DMS53 (cell line): ENCODE results near the gene TMEM8B.

ENCODE experiments used
- DNase-seq: peaks from one replicate; lab custom pipeline; 2025; lab: John Stamatoyannopoulos, UW

TMEM8B gene

DNA sequence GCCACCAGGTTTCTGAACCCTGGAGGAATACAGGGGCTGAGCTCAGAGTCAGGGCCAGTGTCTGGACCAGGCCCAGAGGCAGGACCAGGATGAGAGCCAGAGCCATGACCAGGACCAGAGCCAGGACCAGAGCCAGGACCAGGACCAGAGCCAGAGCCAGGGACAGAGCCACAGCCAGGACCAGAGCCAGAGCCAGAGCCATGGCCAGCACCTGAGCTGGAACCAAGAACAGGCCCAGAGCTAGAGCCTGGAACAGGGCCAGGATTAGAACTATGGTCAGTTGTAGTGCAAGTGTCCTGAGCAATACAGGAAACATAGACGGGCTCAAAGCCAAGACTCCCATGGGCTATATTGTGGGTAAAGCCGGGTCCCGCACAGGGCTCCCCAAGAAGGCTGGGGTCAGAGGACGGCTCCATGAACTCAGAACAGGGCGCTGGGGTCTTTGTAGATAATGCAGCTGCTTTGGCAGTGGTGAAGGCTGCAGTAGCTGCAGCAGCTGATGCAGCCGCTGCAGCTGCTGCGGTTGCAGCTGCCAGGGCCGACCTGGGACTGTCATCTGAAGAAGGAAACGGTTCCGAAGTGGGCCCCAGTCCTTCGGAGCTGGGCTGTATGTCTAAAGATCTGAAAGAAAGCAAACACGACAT, 17.5 kb upstream of the TMEM8B start:
- peak; percentile 62 for DNase-seq

DNA sequence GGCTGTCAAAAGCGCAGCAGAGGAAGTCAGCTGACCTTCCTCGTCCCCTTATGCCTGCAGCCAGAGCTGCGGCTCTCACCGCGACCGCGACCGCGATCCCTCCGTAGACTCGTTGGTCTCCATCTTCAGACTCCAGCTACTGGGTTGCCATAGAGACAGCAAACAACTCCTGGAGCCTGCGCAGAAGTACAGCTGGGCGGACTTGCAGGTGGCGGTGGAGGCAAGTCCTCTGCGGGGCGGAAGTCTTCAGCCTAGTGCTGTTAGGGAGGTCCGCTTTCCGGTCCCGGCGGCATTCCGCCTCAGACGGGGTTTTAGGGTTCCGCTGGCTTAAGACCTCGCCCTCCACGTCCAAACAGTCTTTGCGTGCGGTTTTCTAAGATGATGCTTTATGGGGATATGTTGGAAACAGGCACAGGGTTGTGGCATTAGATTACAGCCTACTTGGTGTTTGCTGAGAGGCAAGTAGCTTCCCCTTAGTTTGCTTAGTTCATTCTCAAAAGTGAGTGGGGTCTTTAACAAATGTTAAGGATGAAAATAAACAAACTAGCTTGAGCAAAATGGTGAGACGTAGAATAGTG, 16.9 kb upstream of the TMEM8B start, which contains the start of gene SPAG8:
Gene SPAG8 (minus strand): TSS at position 238 of the 578 bp plus-strand sequence. CDS start 115 bp downstream, at position 123.
- DNase-seq: peak; percentile 97

DNA sequence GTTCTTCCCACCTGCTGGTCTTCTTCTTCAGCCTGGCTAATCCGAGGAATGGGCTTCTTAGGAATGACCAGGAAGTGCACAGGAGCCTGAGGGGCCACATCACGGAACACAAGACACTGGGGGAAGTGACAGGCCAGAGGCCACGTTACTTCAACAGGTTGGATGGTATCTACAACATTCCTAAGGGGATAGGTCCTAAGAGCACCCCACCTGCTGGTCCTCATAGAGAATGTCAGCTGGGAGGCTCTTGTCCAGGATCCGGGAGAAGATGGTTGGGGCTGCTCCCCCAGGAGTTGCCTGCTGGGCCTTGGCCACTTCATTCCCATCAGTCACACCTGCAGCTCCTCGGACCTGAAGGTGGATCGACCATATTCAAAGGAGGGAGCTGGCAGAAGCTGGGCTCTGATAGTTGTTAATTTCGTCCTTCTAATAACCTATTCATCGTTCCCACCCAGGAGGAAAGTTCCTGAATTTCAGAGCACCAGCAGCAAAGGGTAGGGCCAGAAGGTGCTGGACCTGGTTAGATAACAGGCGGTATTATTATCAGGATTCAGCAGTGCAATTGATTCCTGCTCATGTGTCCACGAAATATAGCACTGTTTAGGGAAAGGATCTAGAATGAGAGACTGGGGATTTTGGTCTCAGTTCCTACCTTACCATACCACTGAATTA, 15.5 kb upstream of the TMEM8B start:
- peak; percentile 63 for DNase-seq

DNA sequence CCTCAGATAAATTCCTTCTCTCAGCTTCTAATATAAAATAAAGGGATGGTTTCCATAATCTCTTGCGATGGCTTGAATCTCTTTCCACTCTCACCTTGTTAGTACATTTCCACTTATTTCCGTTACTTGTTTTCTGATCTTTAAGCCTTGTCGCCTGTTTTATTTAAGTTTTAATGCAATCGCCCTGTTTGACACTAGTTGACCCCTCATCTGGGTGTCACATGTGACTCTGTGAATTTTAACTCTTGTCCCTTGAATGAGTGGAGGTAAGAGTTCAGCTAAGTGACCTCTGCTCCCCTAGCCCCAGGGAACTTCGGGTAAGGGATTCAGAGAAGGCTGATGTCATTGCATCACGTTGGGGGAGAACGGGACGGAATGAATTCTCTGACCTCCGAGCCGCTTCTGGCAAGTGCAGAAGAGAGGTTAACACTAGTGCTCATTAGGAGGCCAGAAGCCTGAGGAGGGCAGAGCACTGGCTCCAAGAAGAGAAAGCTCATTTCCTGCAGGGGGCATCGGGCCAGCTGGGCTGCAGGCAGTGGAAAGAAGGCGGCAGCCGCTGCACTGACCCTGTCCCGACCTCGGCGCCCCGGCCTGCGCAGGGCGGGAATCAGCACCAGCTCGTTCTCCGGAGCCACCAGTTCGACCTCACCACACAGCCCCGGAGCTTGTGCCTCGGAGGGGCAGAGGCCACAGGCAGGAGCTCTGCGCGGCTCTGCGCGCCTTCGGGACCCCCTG, 14.8 kb upstream of the TMEM8B start:
- peak; percentile 72 for DNase-seq

DNA sequence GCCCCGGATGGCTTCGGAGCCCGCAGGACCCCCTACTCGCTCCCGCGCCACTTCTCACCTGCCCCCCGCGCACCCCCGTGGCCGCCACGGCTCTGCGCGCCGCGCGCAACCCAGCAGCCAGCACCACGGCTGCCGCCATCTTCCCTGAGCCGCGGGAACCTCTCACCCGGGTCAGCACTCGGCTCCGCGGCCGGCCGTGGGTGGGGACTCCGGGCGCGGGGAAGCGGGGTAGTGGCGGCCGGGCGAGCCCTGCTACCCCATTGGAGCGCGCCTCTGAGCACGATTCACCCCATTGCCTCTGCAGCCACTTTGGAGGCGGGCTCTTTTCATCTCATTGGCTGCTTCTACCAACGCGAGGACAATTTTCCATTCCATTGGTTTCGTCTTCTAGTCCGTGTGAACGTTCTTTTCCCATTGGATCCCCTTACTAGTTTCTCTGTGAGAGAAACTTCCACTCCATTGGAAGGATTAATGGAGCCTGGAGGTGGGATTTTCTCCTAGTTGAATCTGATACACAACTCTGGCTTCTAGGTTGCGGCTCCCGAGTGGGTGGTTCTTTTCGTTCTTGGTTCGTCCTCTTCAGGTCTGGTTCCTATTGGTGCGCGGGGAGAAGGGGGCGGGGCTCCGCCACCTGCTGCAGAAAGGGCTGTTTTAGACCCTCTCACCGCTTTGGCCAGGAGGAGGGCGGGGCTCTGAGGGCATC, 14.0 kb upstream of the TMEM8B start, which contains the start of gene HINT2:
Gene HINT2 (minus strand): TSS at position 202 of the 703 bp plus-strand sequence. CDS start 63 bp downstream, at position 139.
- DNase-seq: peak; percentile 98

DNA sequence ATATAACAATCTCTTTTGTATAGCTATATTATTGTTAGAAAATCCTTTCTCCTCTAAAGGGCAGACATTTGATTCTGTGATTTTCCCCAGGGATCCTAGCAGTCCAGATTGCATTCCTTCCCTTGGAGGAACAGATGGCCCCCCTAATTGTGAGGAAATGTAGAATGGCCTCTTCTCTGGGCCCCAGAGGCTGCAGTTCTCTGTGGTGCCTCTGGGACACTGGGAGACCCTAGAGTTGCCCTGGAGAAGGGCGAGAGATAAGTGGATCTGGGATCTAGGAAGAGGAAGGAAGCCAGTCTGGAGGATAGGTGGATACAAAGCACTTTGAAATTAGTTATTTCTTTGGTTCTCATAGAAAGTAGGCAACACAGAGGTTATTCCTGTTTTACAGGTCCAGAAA, 12.3 kb upstream of the TMEM8B start:
- DNase-seq: peak; percentile 33

DNA sequence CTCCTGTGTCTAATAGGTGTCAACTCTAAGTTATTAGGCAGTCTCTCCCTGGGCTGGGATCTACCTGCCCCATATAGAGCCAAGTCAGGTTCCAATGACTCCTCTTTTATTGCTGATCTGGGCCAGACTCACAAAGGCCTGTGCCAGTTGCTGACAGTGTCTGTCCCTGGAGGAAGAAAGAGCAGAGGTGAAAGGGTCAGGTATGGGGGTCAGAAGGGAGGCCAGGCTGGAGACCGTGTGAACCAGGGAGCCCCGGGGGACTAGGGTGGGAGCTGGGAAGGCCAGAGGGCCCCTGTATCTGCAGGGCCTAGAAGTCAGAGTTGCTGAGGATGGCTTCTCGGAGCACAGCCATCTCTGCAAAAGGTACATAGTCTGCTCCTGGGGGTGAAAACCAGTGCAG, 10.7 kb upstream of the TMEM8B start:
- DNase-seq: no peak

DNA sequence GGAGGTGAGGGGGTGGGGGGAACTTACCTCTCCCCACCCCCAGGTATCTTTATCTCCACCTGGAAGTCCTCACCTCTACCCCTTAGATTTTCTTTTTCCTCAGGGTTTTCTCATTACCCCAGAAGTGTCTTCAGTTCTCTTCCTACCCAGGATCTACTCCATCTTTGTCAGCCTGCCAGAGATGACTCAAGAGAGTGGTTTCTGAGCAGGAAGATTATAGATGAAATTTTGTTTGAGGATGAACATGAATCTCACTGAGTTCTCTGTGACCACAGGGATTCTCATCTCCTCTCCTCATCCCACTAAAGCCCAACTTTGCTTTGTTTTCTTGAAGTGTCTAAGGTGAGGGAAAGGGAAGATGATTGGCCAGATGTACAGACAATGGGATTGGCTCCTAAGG, 9.0 kb upstream of the TMEM8B start:
- DNase-seq: no peak

DNA sequence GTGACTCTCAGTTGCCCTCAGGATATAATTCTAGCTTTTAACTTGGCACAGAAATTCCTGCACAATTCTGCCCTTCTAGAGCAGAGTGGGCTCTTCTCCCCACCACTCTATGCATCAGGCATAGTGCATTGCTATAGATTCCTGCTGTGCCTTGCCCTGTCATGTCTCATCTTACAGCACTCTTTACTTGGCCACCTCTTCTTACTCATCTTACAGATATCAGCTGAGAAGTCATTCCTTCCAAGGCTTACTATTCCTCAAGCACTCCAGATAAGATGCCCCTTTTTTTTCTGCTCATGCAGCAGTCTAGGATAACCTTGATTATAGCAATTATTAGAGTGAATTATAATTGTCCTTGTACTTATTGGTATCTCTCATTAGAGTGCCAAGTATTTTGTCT, 6.1 kb upstream of the TMEM8B start:
- DNase-seq: no peak

DNA sequence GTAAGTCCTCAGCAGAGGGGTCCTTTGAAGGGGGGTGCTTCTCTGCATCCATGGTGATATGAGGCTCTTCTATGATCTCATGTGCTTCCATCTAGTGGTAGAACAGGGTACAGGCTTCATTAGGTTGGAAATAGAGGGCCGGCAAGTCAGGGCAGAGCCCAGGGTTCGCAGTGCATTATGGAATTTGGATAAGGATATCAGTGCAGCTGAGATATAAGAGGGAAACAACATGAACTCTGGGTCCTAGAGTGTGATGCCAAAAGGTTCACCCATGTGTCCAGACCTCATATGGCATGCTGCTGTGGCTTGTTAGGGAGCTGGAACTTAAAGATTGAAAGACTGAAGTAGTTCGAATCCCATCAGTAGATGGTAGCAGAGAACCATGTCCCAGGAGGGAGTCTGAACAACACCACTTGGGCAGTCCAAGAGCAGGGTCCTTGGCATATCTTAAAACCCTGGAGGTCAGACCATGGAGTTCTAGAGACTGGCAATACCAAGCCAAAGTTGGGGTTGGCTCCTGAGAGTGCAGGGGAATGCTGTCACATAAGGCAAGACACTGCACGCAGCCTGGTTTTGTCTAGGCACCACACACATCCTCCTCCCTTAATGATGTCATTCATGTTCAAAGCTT, 2.8 kb upstream of the TMEM8B start:
- DNase-seq: peak; percentile 70

DNA sequence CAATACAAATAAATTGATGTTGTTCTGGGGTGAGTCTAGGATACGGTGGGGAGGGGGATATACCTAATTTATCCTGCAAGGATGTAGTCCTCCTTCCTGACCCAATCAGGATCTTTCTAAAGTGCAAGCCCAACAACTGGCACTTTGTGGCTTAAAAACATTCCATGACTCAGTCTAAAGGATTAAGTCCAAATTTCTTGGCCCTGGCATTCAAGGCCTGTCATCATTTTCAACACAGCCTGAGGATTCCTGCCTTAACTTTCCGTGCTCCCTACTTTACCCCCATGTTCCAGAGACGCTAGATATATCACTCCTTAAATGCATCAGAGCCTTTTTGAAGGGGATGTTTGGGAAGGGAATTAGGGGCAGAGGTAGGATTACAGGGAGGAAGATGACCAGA, 1.5 kb upstream of the TMEM8B start:
- DNase-seq: no peak

DNA sequence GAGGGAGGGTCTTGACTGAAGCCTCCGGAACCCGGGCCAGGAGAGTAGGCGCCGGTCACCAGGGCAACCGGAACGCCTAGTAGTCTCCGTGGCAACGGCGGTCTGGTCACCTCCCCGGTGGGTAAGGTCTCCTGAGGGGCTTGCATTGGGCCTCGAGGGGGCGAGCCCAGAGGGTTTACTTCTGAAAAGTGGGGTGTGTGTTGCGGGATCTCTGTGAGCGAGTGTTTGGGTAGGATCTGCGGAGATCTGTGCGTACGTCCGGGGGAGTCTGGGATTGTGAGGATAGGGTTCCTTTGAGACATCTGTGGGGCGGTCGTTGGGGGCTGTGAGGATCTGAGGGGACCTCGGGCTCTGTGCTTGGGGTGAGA, 328 bp upstream of the TMEM8B start, which contains the start of gene FAM221B:
Gene FAM221B (minus strand): TSS at position 17 of the 368 bp plus-strand sequence. CDS start 2,571 bp downstream, outside the sequence.
- DNase-seq: peak; percentile 59

DNA sequence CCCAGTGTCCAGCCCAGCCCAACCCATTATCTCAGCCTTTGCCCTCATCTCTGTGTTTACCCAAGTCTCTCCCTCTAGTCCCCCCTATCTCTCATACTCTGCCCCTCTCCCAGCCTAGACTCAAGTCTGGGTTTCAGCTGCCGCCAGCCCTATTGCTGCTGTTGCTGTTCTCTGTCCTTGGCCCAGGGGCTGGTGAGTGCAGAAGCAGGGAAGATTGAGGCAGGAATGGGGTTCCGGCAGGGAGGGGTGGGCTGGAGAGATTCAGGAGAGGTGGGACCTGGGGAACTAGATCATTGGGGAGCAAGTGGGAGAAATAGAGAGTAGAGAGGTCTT, 702 bp downstream of the TMEM8B start:
- no peak for DNase-seq

DNA sequence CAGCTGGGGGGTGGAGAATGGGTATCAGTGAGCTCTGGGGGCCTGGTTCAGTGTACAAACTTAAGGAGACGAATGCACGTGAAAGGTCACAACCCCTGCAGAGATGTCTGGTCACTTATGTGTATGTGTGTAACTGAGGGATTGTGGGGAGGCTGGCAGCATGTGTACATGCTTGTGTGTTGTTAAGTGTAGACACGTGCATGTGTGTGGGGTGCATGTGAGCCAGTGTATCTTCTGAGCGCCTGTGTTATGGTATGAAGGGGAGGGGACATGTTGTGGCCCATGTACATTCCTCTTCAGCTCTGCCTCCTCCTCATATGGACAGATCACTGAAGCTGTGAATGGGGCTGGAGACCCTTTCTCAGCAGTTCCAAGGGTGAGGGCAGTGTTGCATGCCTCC, 2.0 kb downstream of the TMEM8B start:
- DNase-seq: no peak

DNA sequence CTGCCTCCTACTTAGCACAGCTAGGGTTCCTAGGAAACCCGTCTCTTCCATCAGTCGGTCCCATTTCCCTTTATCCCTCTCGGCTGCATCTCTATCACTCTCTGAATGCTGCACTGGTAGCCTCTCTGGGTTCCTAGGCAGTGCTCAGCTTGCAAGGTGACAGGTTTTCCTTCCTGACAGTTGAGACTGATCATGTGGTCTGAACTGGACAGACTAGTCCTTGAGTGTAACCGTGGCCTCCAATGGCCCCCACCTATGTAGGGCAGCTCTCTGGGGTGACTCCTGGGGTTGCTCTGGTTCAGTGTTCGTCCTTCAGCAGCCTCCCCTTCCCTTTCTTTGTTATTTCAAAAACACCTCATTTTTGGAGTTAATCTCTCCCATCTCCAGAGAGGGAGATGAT, 3.8 kb downstream of the TMEM8B start:
- DNase-seq: peak; percentile 42

DNA sequence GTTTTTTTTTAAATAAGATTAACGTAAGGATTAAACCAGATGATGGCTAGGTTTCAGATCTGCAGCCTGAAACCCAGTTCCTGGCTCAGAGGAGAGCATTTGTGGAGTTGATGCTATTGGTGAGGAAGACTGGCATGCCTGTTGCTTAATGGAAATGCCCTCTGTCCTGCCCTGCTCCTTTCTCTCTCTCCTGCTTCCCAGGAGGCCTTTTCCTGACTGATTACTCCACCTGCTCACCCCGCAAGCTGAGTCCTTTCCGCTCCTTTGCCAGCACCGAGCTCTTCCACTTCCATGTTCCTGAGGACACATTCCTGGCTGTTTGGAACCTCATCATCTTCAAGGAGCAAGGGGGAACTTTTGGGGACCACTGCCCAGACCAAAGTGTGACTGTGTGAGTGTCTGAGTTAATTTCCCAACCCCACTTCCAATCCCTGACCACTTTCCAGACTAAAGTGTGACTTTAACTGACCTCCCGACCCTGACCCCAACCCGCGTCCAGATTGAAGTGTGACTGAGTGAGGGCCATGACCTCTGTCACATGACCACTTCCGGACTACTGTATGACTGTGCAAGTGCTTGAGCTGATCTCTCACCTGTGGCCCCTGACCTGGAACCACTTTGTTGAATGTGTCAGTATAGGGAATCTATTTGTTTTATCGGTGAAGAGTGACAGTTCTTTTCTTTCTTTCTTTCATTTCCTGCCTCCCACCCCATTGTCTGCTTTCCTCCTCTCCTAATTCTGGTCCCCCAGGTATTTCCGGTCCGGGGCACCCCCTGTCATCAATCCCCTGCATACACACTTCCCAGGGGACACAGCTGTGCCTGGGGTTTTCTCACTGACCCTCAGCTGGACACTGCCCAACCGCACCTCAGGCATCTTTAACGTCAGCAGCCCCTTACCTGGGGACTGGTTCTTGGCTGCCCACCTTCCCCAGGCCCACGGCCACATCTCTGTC, 5.5 kb downstream of the TMEM8B start:
- peak; percentile 11 for DNase-seq

DNA sequence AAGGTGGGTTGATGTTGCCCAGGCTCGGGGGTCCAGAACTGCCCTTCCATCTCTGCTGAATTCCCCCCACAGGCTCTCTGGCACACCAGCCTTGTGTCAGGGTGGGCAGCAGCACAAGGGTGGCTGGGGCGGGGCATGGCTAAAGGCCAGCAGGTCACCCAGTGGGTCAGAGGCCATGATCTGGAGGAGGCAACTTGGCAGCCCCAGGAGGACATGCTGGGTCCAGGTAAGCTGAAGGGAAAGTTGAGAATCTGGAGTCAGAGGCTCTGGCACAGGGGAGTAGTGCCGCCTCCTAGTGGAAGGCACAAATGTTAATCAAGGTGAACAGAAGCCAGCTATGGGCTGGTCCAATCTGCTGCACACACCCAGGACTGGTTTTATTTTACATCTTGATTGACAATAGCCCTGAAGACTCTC, 6.2 kb downstream of the TMEM8B start:
- DNase-seq: peak; percentile 23

DNA sequence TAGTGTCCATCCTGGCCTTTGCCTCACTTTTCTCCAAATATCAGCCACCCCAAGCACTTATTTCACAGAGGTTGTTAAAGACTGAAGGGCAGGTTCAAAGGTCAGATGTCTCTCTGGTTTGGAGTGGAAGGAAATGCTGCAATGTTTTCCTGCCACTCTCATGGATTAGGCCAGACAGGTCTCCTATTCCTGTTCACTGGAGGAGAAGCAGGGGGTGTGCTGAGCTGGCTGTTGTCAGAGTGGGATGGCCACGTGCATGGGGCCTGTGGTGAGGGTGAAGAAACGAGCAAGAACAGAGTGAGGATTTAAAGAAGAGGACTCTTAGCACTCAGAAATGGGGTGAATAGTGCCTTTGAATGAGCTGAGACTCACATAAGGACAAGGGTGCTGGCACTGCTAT, 6.7 kb downstream of the TMEM8B start:
- DNase-seq: no peak

DNA sequence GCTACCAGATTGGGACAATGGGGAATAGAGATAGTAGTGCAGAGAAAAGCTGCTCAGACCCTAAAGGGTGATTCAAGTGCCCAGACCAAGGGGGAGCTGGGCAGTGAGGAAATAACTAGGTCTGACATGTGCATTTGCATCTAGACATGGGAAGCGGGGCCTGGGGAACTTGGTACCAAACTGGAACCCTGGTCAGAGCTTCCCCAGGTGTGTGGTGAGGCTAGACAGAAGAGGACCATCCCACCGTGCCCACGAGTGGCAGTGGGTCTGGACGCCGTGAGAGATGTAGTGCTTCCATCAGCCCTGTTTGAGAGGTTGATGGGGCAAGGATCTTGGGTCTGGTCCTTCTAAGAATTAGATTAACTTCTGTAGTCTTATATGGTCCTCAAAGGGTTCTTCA, 7.6 kb downstream of the TMEM8B start:
- no peak for DNase-seq

DNA sequence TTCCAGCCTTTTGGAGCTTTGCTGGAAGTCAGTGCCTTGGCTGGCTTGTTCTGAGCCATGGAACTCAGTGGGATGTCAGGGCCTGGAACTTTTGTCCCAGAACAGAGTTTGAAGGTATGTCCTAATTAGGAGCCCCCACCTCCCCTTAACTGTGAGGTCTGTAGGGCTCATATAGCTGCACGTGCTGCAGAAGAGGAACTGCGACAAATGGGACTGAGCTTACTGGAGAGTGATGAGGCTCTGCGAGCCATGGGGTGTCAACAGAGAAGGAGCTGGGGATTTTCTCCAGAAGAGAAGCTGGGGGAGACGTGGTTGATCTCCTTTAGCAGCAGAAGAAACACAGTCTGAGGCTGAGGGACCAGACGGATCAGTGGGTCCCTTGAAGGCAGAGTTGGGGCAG, 10.9 kb downstream of the TMEM8B start:
- no peak for DNase-seq
